H1 (cell line): ENCODE measurements around the gene PXT1. TPM values are rescaled to one million over a fixed set of nuclear protein-coding genes. Genes with fewer than 3 reads are reported as not detected.

Experiments
- BRCA1 ChIP-seq: IDR thresholded peaks from 2 replicates; pipeline ENCODE4 v1.6.1; 2012; ENCODE audit warnings: low read depth, low read length, improper control_type of control experiment
- CBX8 ChIP-seq: fragments of 300-800, 300-1000 bp; sonication (generic); IDR thresholded peaks from 2 replicates; pipeline ENCODE4 v1.7.1; 2016; ENCODE audit warnings: low read depth, low read length, borderline replicate concordance
- CHD7 ChIP-seq: fragments of 300-600 bp; sonication (generic); IDR thresholded peaks from 2 replicates; pipeline ENCODE4 v1.7.1; 2012; ENCODE audit warnings: low read length, moderate library complexity, mild to moderate bottlenecking, inconsistent platforms; ENCODE audit not compliant: insufficient replicate concordance
- GABPA ChIP-seq: IDR thresholded peaks from 2 replicates; pipeline ENCODE4 v1.6.1; 2011; ENCODE audit warnings: mild to moderate bottlenecking, low read length, moderate library complexity, borderline replicate concordance; ENCODE audit not compliant: insufficient read depth
- HDAC2 ChIP-seq, 2 experiments: fragments of 300-600 bp in 1 of 2; sonication (generic) in 1 of 2; IDR thresholded peaks; 2 replicates each; pipeline ENCODE4 v1.6.1; 2011 to 2012; ENCODE audit warnings: low read depth in 2 of 2, low read length in 2 of 2, mild to moderate bottlenecking in 2 of 2, moderate library complexity in 2 of 2, borderline replicate concordance in 1 of 2, inconsistent platforms in 1 of 2
- RAD21 ChIP-seq, 2 experiments: IDR thresholded peaks in 1 of 2; conservative IDR thresholded peaks in 1 of 2; 2 replicates each; pipeline ENCODE4 v1.6.1; 2011; ENCODE audit warnings: low read depth in 2 of 2, low read length in 2 of 2, improper control_type of control experiment in 1 of 2, inconsistent platforms in 1 of 2, mild to moderate bottlenecking in 1 of 2, moderate library complexity in 1 of 2
- RXRA ChIP-seq: IDR thresholded peaks from 2 replicates; pipeline ENCODE4 v1.6.1; 2011; ENCODE audit warnings: low read depth, mild to moderate bottlenecking, low read length, moderate library complexity; ENCODE audit not compliant: insufficient read depth
- SRF ChIP-seq: IDR thresholded peaks from 2 replicates; pipeline ENCODE4 v1.6.1; 2011; ENCODE audit warnings: mild to moderate bottlenecking, low read depth, low read length, moderate library complexity
- TCF12 ChIP-seq: IDR thresholded peaks from 2 replicates; pipeline ENCODE4 v1.6.1; 2011; ENCODE audit warnings: low read depth, mild to moderate bottlenecking, low read length
- polyA plus RNA-seq, 7 experiments: library from polyadenylated mRNA; depleted of rRNA in 3 of 7; stranded (reverse) in 5 of 7; unstranded in 2 of 7; fragments of >200 nt in 5 of 7; fragments of 200-250 nt in 2 of 7; gene quantifications; 1 replicate in 5 of 7; 2 replicates in 1 of 7; 4 replicates in 1 of 7; pipeline versions ENCODE4 v1.2.1 to v1.2.3, GENCODE V29; 2011 to 2013; ENCODE audit warnings: missing spikeins in 2 of 7, mixed read lengths in 2 of 7
- total RNA-seq: library from RNA; stranded (reverse); fragmentation: NEBNext Ultra II Directional; extraction: Animal tissue kit (Norgen Biotek cat#: 25700); gene quantifications from 2 replicates; pipeline ENCODE4 v1.2.1, GENCODE V29; 2021

Gene PXT1
- total and polyA plus RNA-seq, 2 of the 8 experiments (the other 6 are each of a cell fraction or from before 2014, with no cell fraction given) = 0.06 TPM; not detected in 1

GRCh38 chr6:36340618-36341454, 101.8 kb downstream of the PXT1 start (continued):
- no peak for TF ChIP-seq HDAC2 (IDR thresholded peaks at IDR 0.05; ENCODE audit: borderline replicate concordance in 1 of 2, low read depth in 2 of 2, low read length in 2 of 2)
- TF ChIP-seq TCF12 = no peak
- TF ChIP-seq RXRA = no peak
- TF ChIP-seq CHD7 = no peak
- TF ChIP-seq RAD21 (IDR thresholded peaks at IDR 0.05 in 1 of 2, conservative IDR thresholded peaks at IDR 0.05 in 1 of 2; ENCODE audit: low read depth in 2 of 2, low read length in 2 of 2) = peak; percentile 49 to 64
- no peak for TF ChIP-seq CBX8
- 0 out of 2 replicates have a peak, but pooled peaks have one; percentile 25 for TF ChIP-seq GABPA
- TF ChIP-seq BRCA1 = no peak
- TF ChIP-seq SRF = no peak
